H1 (cell line): ENCODE measurements around the gene AIF1. TPM values are rescaled to one million over a fixed set of nuclear protein-coding genes. Genes with fewer than 3 reads are reported as not detected.

Experiments used
- CTCF ChIA-PET: fragments of 300-600 bp; sonication (Branson Sonifier 250); formaldehyde crosslinking; loops from one replicate; lab custom pipeline; 2021; ENCODE audit not compliant: partially characterized antibody; lab: Charles Lee
- POLR2A ChIA-PET: fragments of 300-600 bp; sonication (Branson Sonifier 250); formaldehyde crosslinking; loops from one replicate; lab custom pipeline; 2021; ENCODE audit warnings: inconsistent platforms; ENCODE audit not compliant: partially characterized antibody; lab: Charles Lee
- DNase-seq, 2 experiments: peaks; one replicate each; pipeline versions ENCODE4 v3.0.0 to v3.0.0-alpha.2; 2010 to 2022; ENCODE audit warnings: low spot score in 2 of 2, low read depth in 1 of 2, mixed read lengths in 1 of 2
- FAIRE-seq: peaks from 2 replicates; lab custom pipeline; 2011; peaks lifted over from hg19 to GRCh38; lab: Jason Lieb, UNC
- H2AFZ ChIP-seq: 2 replicates; pipeline ENCODE4 v1.8.1; 2012; ENCODE audit warnings: low read length, inconsistent platforms
- H2AK5ac ChIP-seq: 2 replicates; pipeline ENCODE4 v1.6.1; 2013; ENCODE audit warnings: low read depth, low read length
- H2BK120ac ChIP-seq: replicated peaks from 2 replicates; pipeline ENCODE3; 2013; ENCODE audit warnings: low read depth, low read length, inconsistent platforms
- H2BK12ac ChIP-seq: 2 replicates; pipeline ENCODE4 v1.6.1; 2013; ENCODE audit warnings: low read depth, low read length
- H2BK15ac ChIP-seq: 2 replicates; pipeline ENCODE4 v1.6.1; 2013; ENCODE audit warnings: low read length
- H2BK20ac ChIP-seq: 2 replicates; pipeline ENCODE4 v1.6.1; 2013; ENCODE audit warnings: low read length
- H2BK5ac ChIP-seq: 2 replicates; pipeline ENCODE4 v1.6.1; 2013; ENCODE audit warnings: low read depth, low read length
- H3K14ac ChIP-seq: 2 replicates; pipeline ENCODE4 v1.6.1; 2013; ENCODE audit warnings: inconsistent platforms; ENCODE audit not compliant: insufficient read length
- H3K18ac ChIP-seq: 2 replicates; pipeline ENCODE4 v1.6.1; 2013; ENCODE audit warnings: low read length; ENCODE audit errors: extremely low read depth
- H3K23ac ChIP-seq: 2 replicates; pipeline ENCODE4 v1.6.1; 2013; ENCODE audit warnings: inconsistent platforms; ENCODE audit not compliant: insufficient read length
- H3K23me2 ChIP-seq: 2 replicates; pipeline ENCODE4 v1.6.1; 2013; ENCODE audit warnings: low read depth, low read length
- H3K27ac ChIP-seq: 2 replicates; pipeline ENCODE4 v1.6.1; 2011; ENCODE audit warnings: low read depth, low read length, inconsistent platforms
- H3K27me3 ChIP-seq, 4 experiments: replicated peaks in 1 of 4; 1 replicate in 1 of 4; 2 replicates in 3 of 4; pipeline versions ENCODE4 v1.6.1 to v1.8.1; 2011 to 2013; ENCODE audit warnings: low read length in 3 of 4, mild to moderate bottlenecking in 3 of 4, inconsistent platforms in 2 of 4, mixed read lengths in 2 of 4, moderate library complexity in 1 of 4; ENCODE audit not compliant: control insufficient read depth in 3 of 4, insufficient read depth in 3 of 4; ENCODE audit errors: extremely low read depth in 1 of 4
- H3K36me3 ChIP-seq, 4 experiments: 2 replicates each; pipeline versions ENCODE4 v1.6.1 to v1.8.1; 2011 to 2013; ENCODE audit warnings: mild to moderate bottlenecking in 4 of 4, low read length in 3 of 4, moderate library complexity in 2 of 4, control low read depth in 1 of 4, inconsistent platforms in 1 of 4; ENCODE audit not compliant: insufficient read depth in 4 of 4, control insufficient read depth in 2 of 4
- H3K4ac ChIP-seq: replicated peaks from 2 replicates; pipeline ENCODE3; 2013; ENCODE audit warnings: low read length, low read depth, mixed read lengths, inconsistent platforms; ENCODE audit not compliant: insufficient read length
- H3K4me1 ChIP-seq, 4 experiments: replicated peaks in 1 of 4; 1 replicate in 1 of 4; 2 replicates in 3 of 4; pipeline versions ENCODE4 v1.6.1 to v1.8.1; 2011 to 2013; ENCODE audit warnings: low read length in 3 of 4, inconsistent platforms in 2 of 4, mixed read lengths in 1 of 4; ENCODE audit not compliant: insufficient read depth in 4 of 4, control insufficient read depth in 3 of 4
- H3K4me2 ChIP-seq, 2 experiments: 2 replicates each; pipeline versions ENCODE4 v1.6.1 to v1.8.1; 2011 to 2013; ENCODE audit warnings: low read depth in 2 of 2, low read length in 2 of 2, control low read depth in 1 of 2, inconsistent platforms in 1 of 2, mild to moderate bottlenecking in 1 of 2; ENCODE audit not compliant: insufficient read depth in 1 of 2
- H3K4me3 ChIP-seq, 4 experiments: fragments of 200-600, 300-600 bp in 1 of 4; sonication (generic), shearing (Covaris generic), sonication (Bioruptor Twin) in 1 of 4; 2 replicates each; pipeline versions ENCODE4 v1.5.1 to v1.8.1; 2011 to 2016; ENCODE audit warnings: low read length in 4 of 4, low read depth in 3 of 4, control low read depth in 2 of 4, inconsistent platforms in 2 of 4, mild to moderate bottlenecking in 2 of 4, mixed read lengths in 1 of 4, moderate library complexity in 1 of 4; ENCODE audit not compliant: insufficient read depth in 2 of 4; ENCODE audit errors: extremely low read depth in 1 of 4
- H3K56ac ChIP-seq: replicated peaks from 2 replicates; pipeline ENCODE3; 2013; ENCODE audit warnings: low read depth, mild to moderate bottlenecking, mixed read lengths, low read length, inconsistent platforms; ENCODE audit not compliant: insufficient read length
- H3K79me1 ChIP-seq: 2 replicates; pipeline ENCODE4 v1.6.1; 2013; ENCODE audit warnings: low read depth, low read length, control low read depth
- H3K79me2 ChIP-seq, 2 experiments: 2 replicates each; pipeline versions ENCODE4 v1.6.1 to v1.8.1; 2012 to 2013; ENCODE audit warnings: low read length in 2 of 2, mild to moderate bottlenecking in 2 of 2, inconsistent platforms in 1 of 2; ENCODE audit not compliant: insufficient read depth in 2 of 2, control insufficient read depth in 1 of 2
- H3K9ac ChIP-seq, 4 experiments: replicated peaks in 1 of 4; 1 replicate in 1 of 4; 2 replicates in 3 of 4; pipeline versions ENCODE4 v1.6.1 to v1.8.1; 2011 to 2013; ENCODE audit warnings: low read depth in 3 of 4, low read length in 3 of 4, control low read depth in 2 of 4, mild to moderate bottlenecking in 2 of 4, moderate library complexity in 2 of 4, inconsistent platforms in 1 of 4; ENCODE audit errors: extremely low read depth in 1 of 4
- H3K9me3 ChIP-seq, 2 experiments: 2 replicates each; pipeline versions ENCODE4 v1.6.1 to v1.8.1; 2012 to 2013; ENCODE audit warnings: mild to moderate bottlenecking in 2 of 2, moderate library complexity in 2 of 2, control low read depth in 1 of 2, inconsistent platforms in 1 of 2, low read depth in 1 of 2, low read length in 1 of 2, mixed read lengths in 1 of 2; ENCODE audit not compliant: insufficient read depth in 2 of 2
- H4K20me1 ChIP-seq, 2 experiments: replicated peaks in 1 of 2; 2 replicates each; pipeline versions ENCODE3 to v1.8.1; 2011 to 2013; ENCODE audit warnings: inconsistent platforms in 2 of 2, low read length in 2 of 2, mild to moderate bottlenecking in 1 of 2; ENCODE audit not compliant: insufficient read depth in 2 of 2, control insufficient read depth in 1 of 2
- H4K5ac ChIP-seq: 2 replicates; pipeline ENCODE4 v1.6.1; 2013; ENCODE audit warnings: low read length, low read depth, mixed read lengths, inconsistent platforms; ENCODE audit not compliant: insufficient read length
- H4K8ac ChIP-seq: 2 replicates; pipeline ENCODE4 v1.8.0; 2013; ENCODE audit warnings: mild to moderate bottlenecking, moderate library complexity, low read length, inconsistent platforms; ENCODE audit not compliant: insufficient read depth; ENCODE audit errors: extremely low read depth
- H4K91ac ChIP-seq: replicated peaks from 2 replicates; pipeline ENCODE3; 2013; ENCODE audit warnings: low read length, mixed read lengths, inconsistent platforms; ENCODE audit not compliant: insufficient read length
- BACH1 ChIP-seq: IDR thresholded peaks from 2 replicates; pipeline ENCODE4 v1.6.1; 2012; ENCODE audit warnings: low read length, improper control_type of control experiment
- CEBPB ChIP-seq: IDR thresholded peaks from 2 replicates; pipeline ENCODE4 v1.6.1; 2012; ENCODE audit warnings: low read depth, low read length
- EP300 ChIP-seq, 2 experiments: IDR thresholded peaks; 1 replicate in 1 of 2; 2 replicates in 1 of 2; pipeline ENCODE4 v1.6.1; 2011 to 2012; ENCODE audit warnings: low read depth in 2 of 2, low read length in 2 of 2, mild to moderate bottlenecking in 2 of 2, borderline replicate concordance in 1 of 2, inconsistent platforms in 1 of 2, moderate library complexity in 1 of 2
- GABPA ChIP-seq: IDR thresholded peaks from 2 replicates; pipeline ENCODE4 v1.6.1; 2011; ENCODE audit warnings: mild to moderate bottlenecking, low read length, moderate library complexity, borderline replicate concordance; ENCODE audit not compliant: insufficient read depth
- GTF2F1 ChIP-seq: IDR thresholded peaks from 2 replicates; pipeline ENCODE4 v1.6.1; 2012; ENCODE audit warnings: low read depth, low read length, improper control_type of control experiment, borderline replicate concordance
- JUN ChIP-seq: IDR thresholded peaks from 2 replicates; pipeline ENCODE4 v1.6.1; 2011; ENCODE audit warnings: low read depth, mild to moderate bottlenecking, improper control_type of control experiment, low read length
- KDM1A ChIP-seq: fragments of 200-600, 300-600 bp; sonication (generic); IDR thresholded peaks from 2 replicates; pipeline ENCODE4 v1.7.1; 2016; ENCODE audit warnings: mild to moderate bottlenecking, low read length, borderline replicate concordance
- KDM5A ChIP-seq: fragments of 200-600 bp; IDR thresholded peaks from 2 replicates; pipeline ENCODE4 v1.7.1; 2012; ENCODE audit warnings: mild to moderate bottlenecking, low read length, inconsistent platforms, mixed read lengths
- PHF8 ChIP-seq: fragments of 200-600 bp; sonication (generic); conservative IDR thresholded peaks from 2 replicates; pipeline ENCODE4 v1.7.1; 2012; ENCODE audit warnings: low read depth, mild to moderate bottlenecking, inconsistent platforms, low read length, moderate library complexity
- POLR2A ChIP-seq, 2 experiments: IDR thresholded peaks; 1 replicate in 1 of 2; 2 replicates in 1 of 2; pipeline ENCODE4 v1.6.1; 2011; ENCODE audit warnings: low read depth in 2 of 2, low read length in 2 of 2, mild to moderate bottlenecking in 2 of 2; ENCODE audit errors: control extremely low read depth in 1 of 2
- SIRT6 ChIP-seq: IDR thresholded peaks from one replicate; pipeline ENCODE4 v1.7.1; 2012; ENCODE audit warnings: low read length, inconsistent platforms
- SP4 ChIP-seq: IDR thresholded peaks from 2 replicates; pipeline ENCODE4 v1.6.1; 2012; ENCODE audit warnings: low read length, inconsistent platforms
- SRF ChIP-seq: IDR thresholded peaks from 2 replicates; pipeline ENCODE4 v1.6.1; 2011; ENCODE audit warnings: mild to moderate bottlenecking, low read depth, low read length, moderate library complexity
- whole genome bisulfite sequencing, 2 experiments: shearing (Covaris generic) in 1 of 2; methylation state at CpG; one replicate each; pipeline versions ENCODE4 v1.1.6 to v1.1.7; 2013 to 2015; ENCODE audit warnings: low lambda C conversion rate in 2 of 2, mixed read lengths in 2 of 2, inconsistent platforms in 1 of 2, low coverage in 1 of 2, missing lambda C conversion rate in 1 of 2; ENCODE audit not compliant: insufficient replicate concordance in 2 of 2, insufficient coverage in 1 of 2, insufficient read length in 1 of 2; ENCODE audit errors: extremely low coverage in 1 of 2, missing lambda C conversion rate in 1 of 2; 5-methylcytosine and 5-hydroxymethylcytosine counted together
- polyA plus RNA-seq, 7 experiments: library from polyadenylated mRNA; depleted of rRNA in 3 of 7; stranded (reverse) in 5 of 7; unstranded in 2 of 7; fragments of >200 nt in 5 of 7; fragments of 200-250 nt in 2 of 7; gene quantifications; 1 replicate in 5 of 7; 2 replicates in 1 of 7; 4 replicates in 1 of 7; pipeline versions ENCODE4 v1.2.1 to v1.2.3, GENCODE V29; 2011 to 2013; ENCODE audit warnings: missing spikeins in 2 of 7, mixed read lengths in 2 of 7
- total RNA-seq: library from RNA; stranded (reverse); fragmentation: NEBNext Ultra II Directional; extraction: Animal tissue kit (Norgen Biotek cat#: 25700); gene quantifications from 2 replicates; pipeline ENCODE4 v1.2.1, GENCODE V29; 2021
- TF ChIP-seq, protein P1 (sequence below): IDR thresholded peaks from 2 replicates; pipeline ENCODE4 v1.6.1; 2011; ENCODE audit warnings: low read length, improper control_type of control experiment

The AIF1 gene
- total and polyA plus RNA-seq, 2 of the 8 experiments (the other 6 are each of a cell fraction or from before 2014, with no cell fraction given) = 6.3 to 9.8 TPM

GRCh38 chr6:31577579-31577966 is 37.5 kb upstream of the AIF1 start:
- Histone ChIP-seq H4K20me1 (no peaks in the 10 kb centered on the region), H3K18ac (no peak overlapping the region), H3K23me2 (peaks cover 9% of the 10 kb centered on the region; the same call in 1 of the 2 replicates), H3K23ac (no peak overlapping the region), H4K91ac (no peak overlapping the region), H3K9me3 (no peaks in the 10 kb centered on the region), H3K4me3 (no peak overlapping the region), H3K4me2 (no peak overlapping the region), H3K79me2 (no peaks in the 10 kb centered on the region), H4K8ac (no peak overlapping the region), H3K4me1 (peaks cover 0 to 6% (median 6%) of the 10 kb centered on the region in 4 experiments; a peak in 6 of 7 replicates), H3K36me3 (no peaks in the 10 kb centered on the region), H3K9ac (no peak overlapping the region), H3K4ac (no peak overlapping the region), H3K79me1 (no peaks in the 10 kb centered on the region), H3K27me3 (peaks cover 0 to 8% (median 7%) of the 10 kb centered on the region in 4 experiments; a peak in 5 of 7 replicates), H3K14ac (no peak overlapping the region), H2BK120ac (no peak overlapping the region), H2BK5ac (no peak overlapping the region), H2AK5ac (no peak overlapping the region), H2BK12ac (no peak overlapping the region), H2BK20ac (no peak overlapping the region), H4K5ac (no peak overlapping the region), H3K56ac (no peak overlapping the region), H3K27ac (no peak overlapping the region), H2BK15ac (no peak overlapping the region), H2AFZ (no peak overlapping the region)
- ChIA-PET CTCF (interaction anchor here (1.1 to 19.2 kb wide), 6 partner anchors 8 to 345 kb away, joined by 3 to 640 read pairs (median 30); partner anchors contain the start of genes ATP6V1G2, GPANK1, LST1 and LTB), POLR2A (interaction anchor here (0.6 to 12.2 kb wide), 8 partner anchors 10 to 62 kb away, joined by 3 to 110 read pairs (median 5); partner anchors contain the start of genes ATP6V1G2, MCCD1 and NFKBIL1)
- DNase-seq (no peak), FAIRE-seq (no peak)
- 96% methylated on average over 3 of the region's 3 CpGs; no CpG with 5 or more reads in 1 of the 2 experiments for WGBS, 2 experiments
- TF ChIP-seq KDM5A = no peak
- TF ChIP-seq GABPA = no peak
- TF ChIP-seq, protein P1, sequence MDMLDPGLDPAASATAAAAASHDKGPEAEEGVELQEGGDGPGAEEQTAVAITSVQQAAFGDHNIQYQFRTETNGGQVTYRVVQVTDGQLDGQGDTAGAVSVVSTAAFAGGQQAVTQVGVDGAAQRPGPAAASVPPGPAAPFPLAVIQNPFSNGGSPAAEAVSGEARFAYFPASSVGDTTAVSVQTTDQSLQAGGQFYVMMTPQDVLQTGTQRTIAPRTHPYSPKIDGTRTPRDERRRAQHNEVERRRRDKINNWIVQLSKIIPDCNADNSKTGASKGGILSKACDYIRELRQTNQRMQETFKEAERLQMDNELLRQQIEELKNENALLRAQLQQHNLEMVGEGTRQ = no peak
- TF ChIP-seq SIRT6 = no peak
- no peak for TF ChIP-seq CEBPB
- no peak for TF ChIP-seq PHF8
- TF ChIP-seq SRF = no peak
- no peak for TF ChIP-seq SP4
- no peak for TF ChIP-seq GTF2F1
- no peak for TF ChIP-seq BACH1
- TF ChIP-seq KDM1A = no peak
- TF ChIP-seq EP300 (IDR thresholded peaks at IDR 0.05; ENCODE audit: borderline replicate concordance in 1 of 2, low read depth in 2 of 2, low read length in 2 of 2) = no peak
- no peak for TF ChIP-seq POLR2A (IDR thresholded peaks at IDR 0.05; ENCODE audit: control extremely low read depth in 1 of 2, low read depth in 2 of 2, low read length in 2 of 2)
- TF ChIP-seq JUN = no peak
